ENCODE results near the gene FRYL.

The FRYL gene

DNA sequence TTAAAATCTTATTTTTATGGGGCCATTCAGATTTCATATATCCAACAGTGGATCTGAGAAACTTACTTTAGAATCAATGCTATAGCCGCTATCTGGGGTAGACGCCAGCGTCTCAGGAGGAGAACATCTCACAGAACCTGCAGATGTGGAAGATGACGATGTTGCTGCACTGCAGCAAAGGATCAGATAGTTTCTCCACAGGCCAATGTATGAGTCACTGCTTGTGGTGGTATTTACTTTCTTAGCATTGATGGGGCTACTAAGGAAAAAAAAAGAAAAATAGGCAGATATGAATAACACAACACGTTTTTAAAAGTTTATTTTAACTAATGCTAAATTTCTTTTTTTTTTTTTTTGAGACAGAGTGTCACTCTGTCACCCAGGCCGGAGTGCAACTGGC is 204.1 kb downstream of the FRYL start:
- H3K27me3 ChIP-seq (ENCODE audit: control insufficient read depth in 2 of 2, insufficient read depth in 2 of 2, low read length in 2 of 2) = no peaks in the 10 kb centered on the region
- no peak overlapping the region for H3K4me3 ChIP-seq (ENCODE audit: low read length in 2 of 2)
- no peak overlapping the region for H3K27ac ChIP-seq (ENCODE audit: low read depth in 2 of 2, low read length in 2 of 2)
- H3K4me1 ChIP-seq (ENCODE audit: control insufficient read depth in 2 of 2, insufficient read depth in 2 of 2, low read length in 2 of 2) = no peaks in the 10 kb centered on the region
- no peak overlapping the region for H3K9ac ChIP-seq (ENCODE audit: low read depth in 1 of 2, low read length in 2 of 2)
- peaks cover 60 to 62% of the 10 kb centered on the region in 2 donors for H3K36me3 ChIP-seq (ENCODE audit: control insufficient read depth in 2 of 2, insufficient read depth in 2 of 2, low read length in 2 of 2)
- no peaks in the 10 kb centered on the region for H3K9me3 ChIP-seq (ENCODE audit: control insufficient read depth in 2 of 2, low read length in 2 of 2)

GRCh38 chr4:48571471-48571870 is 208.6 kb downstream of the FRYL start:
- Histone ChIP-seq H3K27ac (ENCODE audit: low read depth in 2 of 2, low read length in 2 of 2) (no peak overlapping the region), H3K4me3 (ENCODE audit: low read length in 2 of 2) (no peak overlapping the region), H3K4me1 (ENCODE audit: control insufficient read depth in 2 of 2, insufficient read depth in 2 of 2, low read length in 2 of 2) (no peaks in the 10 kb centered on the region), H3K27me3 (ENCODE audit: control insufficient read depth in 2 of 2, insufficient read depth in 2 of 2, low read length in 2 of 2) (no peaks in the 10 kb centered on the region), H3K36me3 (ENCODE audit: control insufficient read depth in 2 of 2, insufficient read depth in 2 of 2, low read length in 2 of 2) (peaks cover 69 to 85% of the 10 kb centered on the region in 2 donors), H3K9me3 (ENCODE audit: control insufficient read depth in 2 of 2, low read length in 2 of 2) (no peaks in the 10 kb centered on the region), H3K9ac (ENCODE audit: low read depth in 1 of 2, low read length in 2 of 2) (no peak overlapping the region)

- Histone ChIP-seq H3K4me3 (ENCODE audit: low read length in 2 of 2) (no peak overlapping the region), H3K27ac (ENCODE audit: low read depth in 2 of 2, low read length in 2 of 2) (no peak overlapping the region), H3K36me3 (ENCODE audit: control insufficient read depth in 2 of 2, insufficient read depth in 2 of 2, low read length in 2 of 2) (peaks cover 66 to 81% of the 10 kb centered on the region in 2 donors), H3K4me1 (ENCODE audit: control insufficient read depth in 2 of 2, insufficient read depth in 2 of 2, low read length in 2 of 2) (no peaks in the 10 kb centered on the region), H3K27me3 (ENCODE audit: control insufficient read depth in 2 of 2, insufficient read depth in 2 of 2, low read length in 2 of 2) (no peaks in the 10 kb centered on the region), H3K9me3 (ENCODE audit: control insufficient read depth in 2 of 2, low read length in 2 of 2) (no peaks in the 10 kb centered on the region), H3K9ac (ENCODE audit: low read depth in 1 of 2, low read length in 2 of 2) (no peak overlapping the region)
Measured at GRCh38 chr4:48570646-48571220, 209.3 kb downstream of the FRYL start.

DNA sequence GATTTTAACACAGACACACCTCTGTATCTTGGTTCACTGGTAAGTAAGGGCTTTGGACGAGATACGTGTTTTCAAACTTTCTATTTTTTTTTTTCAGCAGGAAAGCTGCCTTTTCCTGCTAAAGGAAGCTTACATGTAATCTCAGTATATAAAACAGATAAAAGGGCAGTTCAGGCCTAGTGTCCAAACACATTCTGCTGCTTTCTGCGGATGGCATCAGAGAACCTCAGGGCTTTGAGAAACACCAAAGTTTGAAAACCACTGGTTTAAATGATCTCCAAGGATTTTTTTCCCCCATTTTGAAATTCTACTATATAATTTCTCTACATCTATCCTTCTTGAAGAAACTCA is 214.1 kb downstream of the FRYL start:
- H3K27me3 ChIP-seq (ENCODE audit: control insufficient read depth in 2 of 2, insufficient read depth in 2 of 2, low read length in 2 of 2) = no peaks in the 10 kb centered on the region
- no peak overlapping the region for H3K27ac ChIP-seq (ENCODE audit: low read depth in 2 of 2, low read length in 2 of 2)
- no peaks in the 10 kb centered on the region for H3K4me1 ChIP-seq (ENCODE audit: control insufficient read depth in 2 of 2, insufficient read depth in 2 of 2, low read length in 2 of 2)
- no peak overlapping the region for H3K9ac ChIP-seq (ENCODE audit: low read depth in 1 of 2, low read length in 2 of 2)
- H3K36me3 ChIP-seq (ENCODE audit: control insufficient read depth in 2 of 2, insufficient read depth in 2 of 2, low read length in 2 of 2) = peaks cover 72 to 75% of the 10 kb centered on the region in 2 donors
- no peaks in the 10 kb centered on the region for H3K9me3 ChIP-seq (ENCODE audit: control insufficient read depth in 2 of 2, low read length in 2 of 2)
- no peak overlapping the region for H3K4me3 ChIP-seq (ENCODE audit: low read length in 2 of 2)

DNA sequence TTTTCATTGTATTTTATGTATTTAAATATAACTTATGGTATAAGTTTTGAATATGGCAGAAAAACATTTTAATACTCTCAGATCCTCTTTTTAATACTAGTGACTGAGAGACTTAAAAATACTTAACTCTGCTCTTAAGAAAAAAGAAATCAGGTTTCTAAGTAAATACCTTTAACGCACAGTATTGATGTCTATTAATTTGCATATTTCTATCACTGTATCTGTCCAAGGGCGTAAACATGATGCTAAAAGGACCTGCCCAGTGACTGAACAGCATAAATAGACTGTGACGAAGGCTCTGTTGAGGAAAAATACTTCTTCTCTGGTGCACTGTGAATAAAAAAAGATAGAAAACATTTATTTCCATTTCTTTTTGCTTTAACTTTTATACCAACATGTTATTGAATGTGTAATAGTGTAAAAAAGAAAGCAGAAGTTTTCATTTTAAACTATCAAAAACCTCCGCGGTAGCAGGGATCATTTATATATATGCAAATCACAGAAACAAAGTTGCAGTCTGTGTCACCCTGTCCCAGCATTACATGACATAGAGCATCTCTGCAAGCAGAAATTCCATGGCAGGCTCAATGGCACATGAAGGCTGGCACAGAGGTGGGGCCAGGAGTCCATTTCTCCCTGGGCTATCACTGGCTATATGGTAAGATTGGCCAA is 214.6 kb downstream of the FRYL start:
- Histone ChIP-seq H3K4me1 (ENCODE audit: control insufficient read depth in 2 of 2, insufficient read depth in 2 of 2, low read length in 2 of 2) (no peaks in the 10 kb centered on the region), H3K4me3 (ENCODE audit: low read length in 2 of 2) (no peak overlapping the region), H3K27ac (ENCODE audit: low read depth in 2 of 2, low read length in 2 of 2) (no peak overlapping the region), H3K9me3 (ENCODE audit: control insufficient read depth in 2 of 2, low read length in 2 of 2) (no peaks in the 10 kb centered on the region), H3K27me3 (ENCODE audit: control insufficient read depth in 2 of 2, insufficient read depth in 2 of 2, low read length in 2 of 2) (no peaks in the 10 kb centered on the region), H3K9ac (ENCODE audit: low read depth in 1 of 2, low read length in 2 of 2) (no peak overlapping the region), H3K36me3 (ENCODE audit: control insufficient read depth in 2 of 2, insufficient read depth in 2 of 2, low read length in 2 of 2) (peaks cover 72 to 75% of the 10 kb centered on the region in 2 donors)

- H3K27ac ChIP-seq (ENCODE audit: low read depth in 2 of 2, low read length in 2 of 2) = no peak overlapping the region
- no peaks in the 10 kb centered on the region for H3K4me1 ChIP-seq (ENCODE audit: control insufficient read depth in 2 of 2, insufficient read depth in 2 of 2, low read length in 2 of 2)
- H3K27me3 ChIP-seq (ENCODE audit: control insufficient read depth in 2 of 2, insufficient read depth in 2 of 2, low read length in 2 of 2) = no peaks in the 10 kb centered on the region
- no peaks in the 10 kb centered on the region for H3K9me3 ChIP-seq (ENCODE audit: control insufficient read depth in 2 of 2, low read length in 2 of 2)
- peaks cover 72 to 73% of the 10 kb centered on the region in 2 donors for H3K36me3 ChIP-seq (ENCODE audit: control insufficient read depth in 2 of 2, insufficient read depth in 2 of 2, low read length in 2 of 2)
- H3K9ac ChIP-seq (ENCODE audit: low read depth in 1 of 2, low read length in 2 of 2) = no peak overlapping the region
- H3K4me3 ChIP-seq (ENCODE audit: low read length in 2 of 2) = no peak overlapping the region
Measured at GRCh38 chr4:48564151-48564550, 215.9 kb downstream of the FRYL start.

DNA sequence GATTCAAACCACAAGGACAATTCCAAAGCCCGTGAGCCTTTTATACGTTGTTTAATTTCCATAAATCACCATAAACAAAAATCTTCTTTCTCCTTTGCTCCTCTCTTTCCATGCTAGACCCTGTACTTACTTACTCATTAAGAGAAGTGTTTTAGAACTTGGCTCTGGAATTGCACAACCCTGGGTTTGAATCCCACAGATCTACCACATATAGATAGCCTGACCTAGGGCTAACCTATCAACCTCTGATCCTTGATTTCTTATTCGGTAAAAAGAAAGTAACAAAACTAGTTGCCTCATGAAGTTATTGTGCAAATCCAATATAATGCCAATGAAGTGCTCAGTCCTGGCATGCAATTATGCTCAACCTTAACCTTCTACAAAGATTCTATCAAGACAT is 221.3 kb downstream of the FRYL start:
- Histone ChIP-seq H3K4me1 (ENCODE audit: control insufficient read depth in 2 of 2, insufficient read depth in 2 of 2, low read length in 2 of 2) (no peaks in the 10 kb centered on the region), H3K27ac (ENCODE audit: low read depth in 2 of 2, low read length in 2 of 2) (no peak overlapping the region), H3K9me3 (ENCODE audit: control insufficient read depth in 2 of 2, low read length in 2 of 2) (no peaks in the 10 kb centered on the region), H3K27me3 (ENCODE audit: control insufficient read depth in 2 of 2, insufficient read depth in 2 of 2, low read length in 2 of 2) (no peaks in the 10 kb centered on the region), H3K4me3 (ENCODE audit: low read length in 2 of 2) (no peak overlapping the region), H3K36me3 (ENCODE audit: control insufficient read depth in 2 of 2, insufficient read depth in 2 of 2, low read length in 2 of 2) (peaks cover 75 to 81% of the 10 kb centered on the region in 2 donors), H3K9ac (ENCODE audit: low read depth in 1 of 2, low read length in 2 of 2) (no peak overlapping the region)

DNA sequence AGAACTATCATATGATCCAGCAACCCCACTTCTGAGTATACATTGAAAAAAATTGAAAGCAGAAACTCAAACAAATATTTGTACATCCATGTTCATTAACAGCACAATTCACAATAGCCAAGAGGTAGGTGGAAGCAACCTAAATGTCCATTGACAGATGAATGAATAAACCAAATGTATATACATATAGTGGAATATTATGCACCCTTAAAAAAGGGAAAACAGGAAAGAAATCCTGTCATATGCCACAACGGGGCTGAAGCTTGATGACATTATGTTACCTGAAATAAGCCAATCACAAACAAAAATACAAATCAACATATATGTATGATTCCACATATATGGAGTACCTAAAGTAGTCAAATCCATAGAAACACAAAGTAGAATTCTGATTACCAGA is 222.1 kb downstream of the FRYL start:
- Histone ChIP-seq H3K27ac (ENCODE audit: low read depth in 2 of 2, low read length in 2 of 2) (no peak overlapping the region), H3K27me3 (ENCODE audit: control insufficient read depth in 2 of 2, insufficient read depth in 2 of 2, low read length in 2 of 2) (no peaks in the 10 kb centered on the region), H3K36me3 (ENCODE audit: control insufficient read depth in 2 of 2, insufficient read depth in 2 of 2, low read length in 2 of 2) (peaks cover 75 to 80% of the 10 kb centered on the region in 2 donors), H3K4me3 (ENCODE audit: low read length in 2 of 2) (no peak overlapping the region), H3K9me3 (ENCODE audit: control insufficient read depth in 2 of 2, low read length in 2 of 2) (no peaks in the 10 kb centered on the region), H3K4me1 (ENCODE audit: control insufficient read depth in 2 of 2, insufficient read depth in 2 of 2, low read length in 2 of 2) (no peaks in the 10 kb centered on the region), H3K9ac (ENCODE audit: low read depth in 1 of 2, low read length in 2 of 2) (no peak overlapping the region)

DNA sequence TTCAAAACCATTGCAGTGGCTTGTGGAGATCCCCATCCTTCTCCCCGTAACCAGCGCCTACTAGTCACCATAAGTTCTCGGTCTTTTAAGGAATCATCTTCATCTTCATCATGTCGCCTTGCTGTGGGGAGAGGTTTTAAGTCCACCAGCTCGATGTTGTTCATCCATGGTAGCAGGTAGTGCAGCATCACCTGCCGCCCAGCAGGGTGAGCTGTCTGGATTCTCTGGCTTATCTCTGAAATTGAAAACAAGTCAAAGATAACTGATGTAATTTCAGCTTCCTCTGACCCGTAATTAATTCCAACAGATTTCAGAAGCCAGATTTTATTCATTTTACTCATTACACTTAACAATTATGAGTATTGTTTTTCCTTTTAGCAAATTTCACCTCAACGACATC is 222.6 kb downstream of the FRYL start:
- Histone ChIP-seq H3K27me3 (ENCODE audit: control insufficient read depth in 2 of 2, insufficient read depth in 2 of 2, low read length in 2 of 2) (no peaks in the 10 kb centered on the region), H3K4me1 (ENCODE audit: control insufficient read depth in 2 of 2, insufficient read depth in 2 of 2, low read length in 2 of 2) (no peaks in the 10 kb centered on the region), H3K4me3 (ENCODE audit: low read length in 2 of 2) (no peak overlapping the region), H3K36me3 (ENCODE audit: control insufficient read depth in 2 of 2, insufficient read depth in 2 of 2, low read length in 2 of 2) (peaks cover 72 to 75% of the 10 kb centered on the region in 2 donors), H3K27ac (ENCODE audit: low read depth in 2 of 2, low read length in 2 of 2) (no peak overlapping the region), H3K9ac (ENCODE audit: low read depth in 1 of 2, low read length in 2 of 2) (no peak overlapping the region), H3K9me3 (ENCODE audit: control insufficient read depth in 2 of 2, low read length in 2 of 2) (no peaks in the 10 kb centered on the region)

- Histone ChIP-seq H3K4me1 (ENCODE audit: control insufficient read depth in 2 of 2, insufficient read depth in 2 of 2, low read length in 2 of 2) (no peaks in the 10 kb centered on the region), H3K27me3 (ENCODE audit: control insufficient read depth in 2 of 2, insufficient read depth in 2 of 2, low read length in 2 of 2) (no peaks in the 10 kb centered on the region), H3K36me3 (ENCODE audit: control insufficient read depth in 2 of 2, insufficient read depth in 2 of 2, low read length in 2 of 2) (peaks cover 79 to 81% of the 10 kb centered on the region in 2 donors), H3K9ac (ENCODE audit: low read depth in 1 of 2, low read length in 2 of 2) (no peak overlapping the region), H3K9me3 (ENCODE audit: control insufficient read depth in 2 of 2, low read length in 2 of 2) (no peaks in the 10 kb centered on the region), H3K4me3 (ENCODE audit: low read length in 2 of 2) (no peak overlapping the region), H3K27ac (ENCODE audit: low read depth in 2 of 2, low read length in 2 of 2) (no peak overlapping the region)
Measured at GRCh38 chr4:48556268-48556667, 223.8 kb downstream of the FRYL start.

All from mucosa of rectum (tissue), 2 donors.